A549 (cell line): ENCODE results near the gene TSPAN14.

ENCODE experiments used
- CTCF ChIP-seq: fragments of >200 bp; sonication (Bioruptor Twin); formaldehyde crosslinking; IDR thresholded peaks from 3 replicates; pipeline ENCODE4 v1.5.1; 2016
- MAX ChIP-seq: IDR thresholded peaks from 2 replicates; pipeline ENCODE4 v1.6.1; 2012
- POLR2A ChIP-seq: IDR thresholded peaks from 2 replicates; pipeline ENCODE4 v1.6.1; 2012; ENCODE audit warnings: mild to moderate bottlenecking, low read length
- RAD21 ChIP-seq, 2 experiments: fragments of >200 bp in 1 of 2; sonication (Bioruptor Twin) in 1 of 2; formaldehyde crosslinking in 1 of 2; IDR thresholded peaks in 1 of 2; conservative IDR thresholded peaks in 1 of 2; 2 replicates in 1 of 2; 3 replicates in 1 of 2; pipeline ENCODE4 v1.6.1; 2012 to 2018; ENCODE audit warnings: inconsistent platforms in 1 of 2
- RFX5 ChIP-seq: fragments of 450-650 bp; IDR thresholded peaks from 2 replicates; pipeline ENCODE4 v1.7.1; 2014; ENCODE audit warnings: antibody characterized with exemption, mild to moderate bottlenecking, moderate library complexity

- TF ChIP-seq CTCF, result no peak
- no peak for TF ChIP-seq POLR2A
- no peak for TF ChIP-seq MAX
- TF ChIP-seq RFX5, result no peak
- TF ChIP-seq RAD21 (conservative IDR thresholded peaks at IDR 0.05 in 1 of 2, IDR thresholded peaks at IDR 0.05 in 1 of 2), result no peak
These were observed 16.9 kb upstream of the TSPAN14 start for GRCh38 chr10:80437227-80437626.
